MCF 10A (cell line): ENCODE results near the gene MRPS12. TPM values are rescaled to one million over a fixed set of nuclear protein-coding genes. Genes with fewer than 3 reads are reported as not detected.

ENCODE experiments used
- BruUV-seq: library from RNA; stranded (reverse); fragments of 400-500 nt; replicated peaks from 2 replicates; lab custom pipeline; 2021; lab: Mats Ljungman, UMichigan
- CTCF ChIA-PET: fragments of 300-600 bp; sonication (Branson Sonifier 250); formaldehyde crosslinking; extraction: SDS; loops from one replicate; lab custom pipeline; 2021; ENCODE audit warnings: antibody characterized with exemption, inconsistent platforms; lab: Yijun Ruan, JAX
- POLR2A ChIA-PET: fragments of 300-600, 350-650 bp; sonication (Branson Sonifier 250); formaldehyde crosslinking; extraction: SDS; loops from one replicate; lab custom pipeline; 2020; ENCODE audit warnings: antibody characterized with exemption, inconsistent platforms; lab: Yijun Ruan, JAX
- DNase-seq: peaks from one replicate; pipeline ENCODE4 v3.0.0-alpha.2; 2018; ENCODE audit not compliant: unreplicated experiment
- H3K27ac Mint-ChIP-seq: one replicate; pipeline ENCODE4 v1.8.0; 2022; ENCODE audit warnings: mild to moderate bottlenecking, low read depth, mixed read lengths; ENCODE audit not compliant: unreplicated experiment
- H3K27me3 Mint-ChIP-seq: one replicate; pipeline ENCODE4 v1.8.0; 2022; ENCODE audit warnings: mixed read lengths; ENCODE audit not compliant: insufficient read depth, unreplicated experiment
- H3K36me3 Mint-ChIP-seq: one replicate; pipeline ENCODE4 v1.8.0; 2022; ENCODE audit warnings: mild to moderate bottlenecking, moderate library complexity, mixed read lengths; ENCODE audit not compliant: insufficient read depth, unreplicated experiment
- H3K4me1 Mint-ChIP-seq: one replicate; pipeline ENCODE4 v1.8.0; 2022; ENCODE audit warnings: mixed read lengths; ENCODE audit not compliant: insufficient read depth, unreplicated experiment
- H3K4me3 Mint-ChIP-seq: one replicate; pipeline ENCODE4 v1.8.0; 2022; ENCODE audit warnings: mild to moderate bottlenecking, moderate library complexity, mixed read lengths; ENCODE audit not compliant: unreplicated experiment
- H3K9me3 Mint-ChIP-seq: one replicate; pipeline ENCODE4 v1.8.0; 2022; ENCODE audit warnings: mixed read lengths; ENCODE audit not compliant: unreplicated experiment
- intact Hi-C: fragments of 100-400 bp; cut with micrococcal nuclease; formaldehyde crosslinking; loops from 2 replicates; pipeline ENCODE4 v1.14.1; 2022
- total RNA-seq: library from RNA; stranded (reverse); gene quantifications from 2 replicates; pipeline ENCODE4 v1.2.3, GENCODE V29; 2022
- TF ChIP-seq, protein P1 (sequence below): fragments of 200-600 bp; IDR thresholded peaks from one replicate; pipeline ENCODE4 v1.8.0; 2022; ENCODE audit warnings: antibody characterized with exemption, mild to moderate bottlenecking; ENCODE audit not compliant: unreplicated experiment

MRPS12 gene
- total RNA-seq, 1 experiment from 2014 or later = 53.3 TPM

DNA sequence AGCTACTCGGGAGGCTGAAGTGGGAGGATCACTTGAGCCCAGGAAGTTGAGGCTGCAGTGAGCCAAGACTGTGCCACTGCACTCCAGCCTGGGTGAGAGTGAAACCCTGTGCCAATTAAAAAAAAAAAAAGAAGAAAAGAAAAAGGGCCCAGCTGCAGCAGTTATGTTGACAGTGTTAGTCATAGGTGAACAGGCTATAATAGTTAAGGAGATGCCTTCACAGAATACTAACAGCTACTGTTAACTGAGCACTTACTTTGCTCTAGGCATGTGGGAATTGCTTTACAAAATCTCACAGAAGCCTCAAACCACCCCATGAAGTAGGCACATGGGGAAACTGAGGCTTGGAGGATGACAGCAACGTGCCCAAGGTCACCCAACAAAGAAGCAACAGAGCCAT, 40.9 kb downstream of the MRPS12 start:
- TF ChIP-seq, protein P1, sequence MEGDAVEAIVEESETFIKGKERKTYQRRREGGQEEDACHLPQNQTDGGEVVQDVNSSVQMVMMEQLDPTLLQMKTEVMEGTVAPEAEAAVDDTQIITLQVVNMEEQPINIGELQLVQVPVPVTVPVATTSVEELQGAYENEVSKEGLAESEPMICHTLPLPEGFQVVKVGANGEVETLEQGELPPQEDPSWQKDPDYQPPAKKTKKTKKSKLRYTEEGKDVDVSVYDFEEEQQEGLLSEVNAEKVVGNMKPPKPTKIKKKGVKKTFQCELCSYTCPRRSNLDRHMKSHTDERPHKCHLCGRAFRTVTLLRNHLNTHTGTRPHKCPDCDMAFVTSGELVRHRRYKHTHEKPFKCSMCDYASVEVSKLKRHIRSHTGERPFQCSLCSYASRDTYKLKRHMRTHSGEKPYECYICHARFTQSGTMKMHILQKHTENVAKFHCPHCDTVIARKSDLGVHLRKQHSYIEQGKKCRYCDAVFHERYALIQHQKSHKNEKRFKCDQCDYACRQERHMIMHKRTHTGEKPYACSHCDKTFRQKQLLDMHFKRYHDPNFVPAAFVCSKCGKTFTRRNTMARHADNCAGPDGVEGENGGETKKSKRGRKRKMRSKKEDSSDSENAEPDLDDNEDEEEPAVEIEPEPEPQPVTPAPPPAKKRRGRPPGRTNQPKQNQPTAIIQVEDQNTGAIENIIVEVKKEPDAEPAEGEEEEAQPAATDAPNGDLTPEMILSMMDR = no peak
- no TSS peak for BruUV-seq

DNA sequence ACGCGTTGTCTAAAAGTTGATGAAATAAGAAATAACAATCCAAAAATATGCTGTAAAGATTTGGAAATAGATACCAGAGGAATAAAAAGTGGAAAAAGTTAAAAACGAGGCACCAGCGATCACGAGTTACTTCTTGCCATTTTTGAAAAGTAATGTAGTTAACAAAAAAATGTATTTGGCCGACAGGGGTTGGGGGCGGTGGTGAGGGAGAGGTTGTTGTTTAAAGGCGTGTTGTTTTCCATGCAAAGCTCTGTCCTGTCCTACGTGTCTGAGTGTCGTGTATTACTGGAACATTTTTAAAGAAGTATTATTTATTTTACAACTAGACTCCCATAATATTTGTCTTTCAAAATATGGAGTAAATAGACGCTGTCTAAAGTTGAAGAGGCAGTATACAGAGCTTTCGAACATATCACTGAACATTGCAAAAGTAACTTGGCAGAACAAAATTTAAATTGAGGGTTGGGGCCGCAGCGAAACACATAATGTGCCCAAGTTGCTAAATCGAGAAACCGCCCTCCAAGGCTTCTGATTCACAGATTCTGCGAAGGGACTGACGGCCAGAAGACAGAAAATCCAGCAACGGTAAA, 44.0 kb downstream of the MRPS12 start:
- Mint-ChIP-seq H3K27ac (peak overlapping the region; percentile 87), H3K36me3 (no peaks in the 10 kb centered on the region), H3K4me1 (peaks cover 9% of the 10 kb centered on the region), H3K27me3 (no peaks in the 10 kb centered on the region), H3K9me3 (no peaks in the 10 kb centered on the region), H3K4me3 (peak overlapping the region; percentile 83)
- intact Hi-C loops = no loop called here
- TF ChIP-seq, protein P1 = no peak
- DNase-seq = no peak
- no TSS peak for BruUV-seq
- ChIA-PET CTCF (interaction anchor here (0.5 to 0.6 kb wide), 2 partner anchors 42 to 61 kb away, joined by 3 read pairs; no protein-coding TSS in a partner anchor), POLR2A (interaction anchor here (0.7 to 1.6 kb wide), 5 partner anchors 8 to 137 kb away, joined by 3 to 7 read pairs (median 4); partner anchors contain the start of genes MRPS12 and SARS2)

More for the DNA sequence above, 40.9 kb downstream of the MRPS12 start:
- Mint-ChIP-seq H3K36me3 (no peaks in the 10 kb centered on the region), H3K9me3 (no peaks in the 10 kb centered on the region), H3K4me3 (no peak overlapping the region), H3K27ac (no peak overlapping the region), H3K27me3 (no peaks in the 10 kb centered on the region), H3K4me1 (peaks cover 9% of the 10 kb centered on the region)
- POLR2A ChIA-PET = interaction anchor here (0.5 kb wide), 1 partner anchor 118 kb away, joined by 3 read pairs; no protein-coding TSS in a partner anchor
- no peak for DNase-seq
- intact Hi-C loops = no loop called here
- CTCF ChIA-PET = interaction anchor here (1.0 kb wide), 1 partner anchor 9 kb away, joined by 3 read pairs; no protein-coding TSS in a partner anchor

DNA sequence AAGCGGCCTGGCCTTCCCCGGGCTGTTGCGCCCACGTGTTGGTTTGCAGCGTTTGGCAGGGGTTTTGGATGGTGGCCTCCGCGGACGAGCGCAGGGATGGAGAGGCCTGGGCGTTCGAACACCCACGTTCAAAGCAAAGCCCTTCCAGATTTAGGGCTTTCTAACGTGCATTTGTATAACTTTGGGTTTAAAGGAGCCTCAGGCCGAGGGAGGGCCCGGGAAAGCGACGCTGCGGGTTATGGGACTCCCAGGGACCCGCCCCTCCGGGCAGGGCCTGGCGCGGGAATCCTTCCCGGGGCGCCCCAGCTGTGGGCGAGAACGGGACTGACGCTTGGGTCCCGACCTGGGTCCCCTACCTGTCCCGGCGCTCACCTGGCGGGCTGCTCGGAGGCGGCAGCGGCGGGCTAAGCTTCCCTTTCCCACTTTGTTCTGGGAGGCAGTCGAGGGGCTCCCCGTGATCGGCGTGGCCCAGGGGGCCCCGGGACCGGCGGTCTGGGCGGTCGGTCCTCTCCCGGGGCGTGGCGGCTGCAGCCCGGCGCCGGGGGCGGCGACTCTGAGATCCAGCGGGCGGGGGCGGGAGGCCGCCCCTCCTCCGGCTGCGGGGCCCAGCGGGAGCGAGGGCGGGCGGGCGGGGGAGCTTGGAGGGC, 44.6 kb downstream of the MRPS12 start, which contains the start of gene FBXO17:
Gene FBXO17 (minus strand): TSS at position 529 of the 647 bp plus-strand sequence. CDS start 25,423 bp downstream, outside the sequence.
- Mint-ChIP-seq H3K27me3 (no peaks in the 10 kb centered on the region), H3K4me3 (peak within 1 kb of the TSS; percentile 83), H3K4me1 (peaks cover 9% of the 10 kb centered on the region), H3K27ac (peak within 1 kb of the TSS; percentile 87), H3K36me3 (no peaks in the 10 kb centered on the region), H3K9me3 (no peaks in the 10 kb centered on the region)
- ChIA-PET POLR2A (interaction anchor here (0.8 to 1.6 kb wide), 4 partner anchors 9 to 137 kb away, joined by 3 to 7 read pairs (median 4); partner anchors contain the start of genes MRPS12 and SARS2), CTCF (interaction anchor here (0.5 to 1.6 kb wide), 2 partner anchors 13 to 60 kb away, joined by 3 read pairs; no protein-coding TSS in a partner anchor)
- TF ChIP-seq, protein P1 = no peak
- intact Hi-C loops = no loop called here
- peak; percentile 51 for DNase-seq
- TSS peak; percentile 57 for BruUV-seq

DNA sequence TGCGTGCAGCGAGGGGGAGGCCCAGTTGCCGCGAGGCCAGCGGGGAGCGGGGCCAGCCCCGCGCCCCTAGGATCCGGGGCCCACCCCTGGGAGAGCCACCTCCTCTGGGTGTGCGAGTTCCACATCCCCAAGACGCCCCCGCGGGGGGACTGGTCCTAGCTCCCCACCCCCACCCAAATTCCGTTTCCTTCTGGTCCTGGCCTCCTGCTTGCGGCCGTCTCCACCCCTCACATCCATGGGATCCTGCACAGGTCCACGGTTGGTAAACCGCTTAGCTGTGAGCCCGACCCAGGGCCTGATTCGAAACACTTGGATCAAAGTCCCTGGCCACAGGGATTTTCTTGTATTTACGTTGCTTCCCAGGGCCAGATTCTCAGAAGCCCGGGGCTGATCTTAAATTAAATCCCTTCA, 45.1 kb downstream of the MRPS12 start:
- H3K27me3 Mint-ChIP-seq = no peaks in the 10 kb centered on the region
- DNase-seq = no peak
- BruUV-seq = no TSS peak
- peak overlapping the region; percentile 59 for H3K4me3 Mint-ChIP-seq
- intact Hi-C loops = no loop called here
- H3K27ac Mint-ChIP-seq = no peak overlapping the region
- H3K36me3 Mint-ChIP-seq = no peaks in the 10 kb centered on the region
- TF ChIP-seq, protein P1 = no peak
- POLR2A ChIA-PET = interaction anchor here (1.6 kb wide), 1 partner anchor 9 kb away, joined by 7 read pairs; no protein-coding TSS in a partner anchor
- H3K4me1 Mint-ChIP-seq = peaks cover 9% of the 10 kb centered on the region
- no peaks in the 10 kb centered on the region for H3K9me3 Mint-ChIP-seq
- CTCF ChIA-PET = interaction anchor here (0.7 to 1.6 kb wide), 2 partner anchors 13 to 328 kb away, joined by 3 to 4 read pairs; no protein-coding TSS in a partner anchor
